ENCODE results near the gene NID1. TPM values are rescaled to one million over a fixed set of nuclear protein-coding genes. Genes with fewer than 3 reads are reported as not detected.

Gene NID1
- total and polyA plus RNA-seq, 9 of the 15 experiments (the other 6 are each of a cell fraction or from before 2014, with no cell fraction given): 0.22 TPM; not detected in 8

- TF ChIP-seq ZBTB12 (CRISPR knock-in tag; IDR thresholded peaks at IDR 0.05): no peak
- no peak for TF ChIP-seq ARHGAP35 (IDR thresholded peaks at IDR 0.05; ENCODE audit: partially characterized antibody)
- TF ChIP-seq IRF1 (CRISPR knock-in tag; IDR thresholded peaks at IDR 0.05; ENCODE audit: borderline replicate concordance): no peak
- TF ChIP-seq ZNF75A (CRISPR knock-in tag; IDR thresholded peaks at IDR 0.05): no peak
Measured at GRCh38 chr1:235955777-235956176, 109.1 kb downstream of the NID1 start (continued).

GRCh38 chr1:235954306-235955283 lies 110.3 kb downstream of the NID1 start:
- Histone ChIP-seq H3K4me1 (replicated peaks in 1 of 2; ENCODE audit: control insufficient read depth in 2 of 2, insufficient read depth in 2 of 2, low read length in 2 of 2) (no peaks in the 10 kb centered on the region), H3K27ac (ENCODE audit: extremely low read depth, low read depth, low read length) (no peak overlapping the region), H3K4me3 (no peak overlapping the region), H3K9me3 (replicated peaks; ENCODE audit: control insufficient read depth, insufficient read depth, low read depth, low read length) (no peaks in the 10 kb centered on the region), H3K4me2 (ENCODE audit: insufficient read depth, low read length) (no peak overlapping the region), H3K27me3 (ENCODE audit: control insufficient read depth in 2 of 2, insufficient read depth in 2 of 2, low read length in 2 of 2) (peaks cover 10 to 29% of the 10 kb centered on the region in 2 experiments; a peak in 4 of 5 replicates), H3K36me3 (ENCODE audit: control insufficient read depth, insufficient read depth, low read length) (no peaks in the 10 kb centered on the region), H3K9ac (ENCODE audit: insufficient read depth in 1 of 2, low read depth in 2 of 2, low read length in 2 of 2) (no peak overlapping the region), H4K20me1 (replicated peaks; ENCODE audit: control insufficient read depth, insufficient read depth, low read length) (no peaks in the 10 kb centered on the region), H3K79me2 (ENCODE audit: control insufficient read depth, insufficient read depth, low read length) (no peaks in the 10 kb centered on the region), H3K9me1 (ENCODE audit: control insufficient read depth, insufficient read depth, low read length) (no peaks in the 10 kb centered on the region), H2AFZ (ENCODE audit: low read depth, low read length) (no peak overlapping the region)
- DNase-seq (ENCODE audit: extremely low read depth in 1 of 4, low spot score in 3 of 4) (no peak), FAIRE-seq (no peak), ATAC-seq (no peak)
- intact Hi-C loops (cut with micrococcal nuclease): no loop called here
- POLR2A ChIA-PET: no interaction called here
- TF ChIP-seq NR2C1 (IDR thresholded peaks at IDR 0.05) (no peak), NR2C1 (tag; IDR thresholded peaks at IDR 0.05) (peak; percentile 26; the same call in 1 of the 2 replicates), CSDE1 (IDR thresholded peaks at IDR 0.05) (no peak), ZNF740 (CRISPR knock-in tag; IDR thresholded peaks at IDR 0.05) (no peak), ZNF740 (tag; IDR thresholded peaks at IDR 0.05) (peak in 1 of 2 experiments; percentile 46; a peak in 1 of 4 replicates), ATF3 (IDR thresholded peaks at IDR 0.05) (no peak), ATF3 (CRISPR knock-in tag; conservative IDR thresholded peaks at IDR 0.05) (no peak), SNAPC5 (CRISPR knock-in tag; IDR thresholded peaks at IDR 0.05) (no peak), EGR1 (conservative IDR thresholded peaks at IDR 0.05) (no peak), MXI1 (IDR thresholded peaks at IDR 0.05; ENCODE audit: low read depth, low read length) (no peak)
- 5% methylated on average over 11 of the region's 11 CpGs for WGBS (ENCODE audit: insufficient coverage, low coverage, missing lambda C conversion rate)
- CTCF ChIA-PET (ENCODE audit: low intra/inter-chr PET ratio): interaction anchor here (0.5 kb wide), 1 partner anchor 816 kb away, joined by 4 read pairs; no protein-coding TSS in a partner anchor
- no TSS peak for BruUV-seq (replicated peaks)
- in situ Hi-C loops (cut with MboI): no loop called here

Data from K562 (cell line).